GM12864 (cell line): ENCODE data around the gene EXOSC5.

Source experiments
- DNase-seq: peaks from one replicate; pipeline ENCODE4 v3.0.0-alpha.2; 2011; ENCODE audit warnings: low read depth
- H3K4me3 ChIP-seq: 2 replicates; pipeline ENCODE4 v1.5.1; 2011; ENCODE audit warnings: mild to moderate bottlenecking, low read depth, low read length, control low read depth
- TF ChIP-seq, protein P1 (sequence below): IDR thresholded peaks from 2 replicates; pipeline ENCODE4 v1.5.1; 2011; ENCODE audit warnings: low read depth, mild to moderate bottlenecking, moderate library complexity, low read length, control low read depth, inconsistent platforms; ENCODE audit errors: missing control alignments

Gene EXOSC5

DNA sequence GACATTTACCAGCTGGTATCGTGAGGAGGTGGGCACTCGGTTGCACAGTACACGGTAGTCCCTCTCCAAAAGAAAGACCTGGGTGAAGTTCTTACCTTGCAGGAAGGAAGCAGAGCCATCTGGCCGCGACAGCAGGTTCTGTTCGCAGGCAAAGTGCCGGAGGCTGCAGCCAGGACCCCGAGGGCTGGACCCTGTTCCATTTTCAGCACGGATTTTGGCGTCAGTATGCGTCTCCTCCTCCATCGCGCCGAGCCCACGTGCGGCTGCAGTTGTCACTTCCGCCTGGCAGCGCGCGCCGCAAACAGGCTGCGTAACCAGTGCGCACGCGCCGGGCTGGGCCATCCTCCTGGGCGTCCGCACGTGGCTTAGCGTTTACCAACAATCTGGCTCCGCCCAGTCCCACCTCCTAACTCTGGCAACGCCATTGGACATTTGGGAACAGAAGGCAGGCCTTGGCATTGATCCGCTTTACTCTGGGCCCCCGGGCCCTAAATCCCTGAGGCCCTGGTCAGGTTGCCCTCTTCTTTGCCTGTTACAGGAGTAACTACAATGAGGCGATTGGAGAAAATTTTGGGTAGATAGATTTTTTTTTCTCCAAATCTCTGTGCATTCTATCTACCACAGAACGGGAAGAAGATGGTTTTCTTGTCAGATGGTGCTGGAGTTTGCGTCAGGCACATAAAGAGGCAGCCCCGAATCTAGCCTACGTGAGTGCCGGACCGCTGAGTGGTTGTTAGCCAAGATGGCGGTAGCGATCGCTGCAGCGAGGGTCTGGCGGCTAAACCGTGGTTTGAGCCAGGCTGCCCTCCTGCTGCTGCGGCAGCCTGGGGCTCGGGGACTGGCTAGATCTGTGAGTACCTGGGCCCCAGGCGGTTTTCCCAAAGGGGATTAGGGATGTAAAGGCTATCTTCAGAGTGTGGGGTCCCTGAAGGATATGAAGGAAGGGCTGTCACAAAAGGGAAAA lies at the start of gene EXOSC5, which contains the start of gene BCKDHA:
Gene EXOSC5 (minus strand): TSS at position 274 of the 964 bp plus-strand sequence. CDS start 31 bp downstream, at position 243.
Gene BCKDHA (plus strand): TSS at position 733 of the 964 bp plus-strand sequence. CDS start 10 bp downstream, at position 743.
- DNase-seq = peak; percentile 99
- H3K4me3 ChIP-seq = peak within 1 kb of the TSS; percentile 96
- TF ChIP-seq, protein P1, sequence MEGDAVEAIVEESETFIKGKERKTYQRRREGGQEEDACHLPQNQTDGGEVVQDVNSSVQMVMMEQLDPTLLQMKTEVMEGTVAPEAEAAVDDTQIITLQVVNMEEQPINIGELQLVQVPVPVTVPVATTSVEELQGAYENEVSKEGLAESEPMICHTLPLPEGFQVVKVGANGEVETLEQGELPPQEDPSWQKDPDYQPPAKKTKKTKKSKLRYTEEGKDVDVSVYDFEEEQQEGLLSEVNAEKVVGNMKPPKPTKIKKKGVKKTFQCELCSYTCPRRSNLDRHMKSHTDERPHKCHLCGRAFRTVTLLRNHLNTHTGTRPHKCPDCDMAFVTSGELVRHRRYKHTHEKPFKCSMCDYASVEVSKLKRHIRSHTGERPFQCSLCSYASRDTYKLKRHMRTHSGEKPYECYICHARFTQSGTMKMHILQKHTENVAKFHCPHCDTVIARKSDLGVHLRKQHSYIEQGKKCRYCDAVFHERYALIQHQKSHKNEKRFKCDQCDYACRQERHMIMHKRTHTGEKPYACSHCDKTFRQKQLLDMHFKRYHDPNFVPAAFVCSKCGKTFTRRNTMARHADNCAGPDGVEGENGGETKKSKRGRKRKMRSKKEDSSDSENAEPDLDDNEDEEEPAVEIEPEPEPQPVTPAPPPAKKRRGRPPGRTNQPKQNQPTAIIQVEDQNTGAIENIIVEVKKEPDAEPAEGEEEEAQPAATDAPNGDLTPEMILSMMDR = no peak

DNA sequence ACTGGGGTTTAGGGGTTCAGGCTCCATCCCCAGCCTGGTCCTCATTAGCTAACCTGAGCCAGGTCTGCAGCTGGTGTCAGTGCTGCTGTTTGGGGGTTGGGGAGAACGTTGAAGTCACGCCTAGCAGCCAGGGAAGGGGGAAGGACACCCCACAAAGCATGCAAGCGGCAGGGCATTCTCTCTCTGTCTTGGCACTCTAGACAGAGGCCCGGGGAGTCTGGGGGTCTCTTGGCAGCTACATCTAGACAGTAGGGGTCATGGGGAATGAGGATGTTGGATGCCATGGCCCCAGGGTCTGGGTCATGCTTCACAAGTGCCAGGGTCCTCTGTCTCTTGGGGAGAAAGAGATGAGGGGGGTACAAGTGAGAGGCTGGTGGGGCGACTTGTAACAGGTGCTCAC lies 48.4 kb upstream of the EXOSC5 start:
- H3K4me3 ChIP-seq = no peak overlapping the region
- DNase-seq = no peak
- TF ChIP-seq, protein P1 = no peak

DNA sequence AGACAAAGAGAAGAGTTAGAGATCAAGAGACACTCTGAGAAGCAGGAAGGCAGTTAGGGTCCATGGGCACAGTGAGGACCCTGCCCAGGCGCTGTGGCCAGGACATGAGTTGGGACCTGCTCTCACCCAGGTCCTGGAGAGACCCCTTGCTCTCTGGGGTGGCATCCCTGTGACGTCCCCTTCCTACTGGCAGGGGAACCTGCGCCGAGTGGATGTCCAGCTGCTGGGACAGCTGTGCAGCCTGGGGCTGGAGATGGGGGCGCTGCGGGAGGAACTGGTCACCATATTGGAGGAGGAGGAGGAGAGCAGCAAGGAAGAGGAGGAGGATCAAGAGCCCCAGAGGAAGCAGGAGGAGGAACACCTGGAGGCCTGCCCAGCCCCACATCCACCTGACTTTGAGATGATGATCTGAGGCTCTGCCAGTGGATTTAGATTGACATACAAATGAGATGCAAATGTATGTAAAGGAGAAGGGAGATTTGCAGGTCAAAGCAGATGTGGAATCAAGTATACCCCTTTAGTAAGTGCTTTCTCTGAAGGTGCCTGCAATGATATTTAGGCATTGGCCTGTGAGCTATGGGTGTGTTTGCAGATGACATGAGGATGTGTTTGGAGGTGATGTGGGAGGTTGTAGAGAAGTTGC lies 46.8 kb upstream of the EXOSC5 start:
- DNase-seq = no peak
- TF ChIP-seq, protein P1 = peak; percentile 4
- no peak overlapping the region for H3K4me3 ChIP-seq

DNA sequence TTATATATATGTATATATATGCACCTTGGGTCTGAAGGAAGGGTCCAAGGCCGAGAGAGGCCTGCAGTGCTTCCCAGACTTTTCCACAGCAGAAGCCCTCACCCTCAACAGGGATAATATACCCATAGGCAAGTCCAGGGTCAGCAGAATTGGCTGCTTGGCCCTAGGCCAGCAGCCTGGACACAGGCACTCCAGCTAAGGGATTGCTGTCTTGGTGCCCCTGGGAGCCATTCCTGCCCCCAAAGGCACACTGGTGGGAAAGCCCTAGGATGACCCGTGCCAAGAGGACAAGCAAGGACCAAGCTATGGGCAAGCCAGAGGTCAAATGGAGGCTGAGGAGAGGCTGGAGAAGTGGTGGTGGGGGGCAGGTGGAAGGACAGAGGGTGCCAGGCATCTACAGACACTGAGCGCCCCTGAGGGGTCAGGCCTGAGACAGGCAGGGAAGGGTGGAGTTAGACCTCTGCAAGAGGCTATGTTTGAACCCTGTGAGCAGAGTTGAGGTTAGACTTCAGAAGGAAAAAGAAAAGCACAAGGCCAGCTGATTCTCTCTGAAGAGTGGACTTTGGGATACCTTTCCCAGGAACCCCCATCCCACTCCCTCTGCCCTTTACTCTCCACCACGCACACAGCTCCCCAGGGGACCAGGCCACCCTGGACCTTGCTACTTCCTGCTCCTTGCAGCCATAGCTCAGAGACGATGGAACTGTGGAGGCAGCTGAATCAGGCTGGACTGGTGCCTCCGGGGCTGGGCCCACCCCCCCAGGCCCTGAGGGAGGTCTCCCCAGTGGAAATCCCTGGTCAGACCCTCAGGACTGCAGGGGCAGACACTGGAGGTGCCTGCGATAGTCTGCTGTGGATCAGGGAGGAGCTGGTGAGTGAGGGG lies 45.6 kb upstream of the EXOSC5 start, which contains the start of gene ERICH4:
Gene ERICH4 (plus strand): TSS at position 684 of the 883 bp plus-strand sequence. CDS start 14 bp downstream, at position 698.
- TF ChIP-seq, protein P1 = no peak
- no peak for DNase-seq
- no peak within 1 kb of the TSS for H3K4me3 ChIP-seq

DNA sequence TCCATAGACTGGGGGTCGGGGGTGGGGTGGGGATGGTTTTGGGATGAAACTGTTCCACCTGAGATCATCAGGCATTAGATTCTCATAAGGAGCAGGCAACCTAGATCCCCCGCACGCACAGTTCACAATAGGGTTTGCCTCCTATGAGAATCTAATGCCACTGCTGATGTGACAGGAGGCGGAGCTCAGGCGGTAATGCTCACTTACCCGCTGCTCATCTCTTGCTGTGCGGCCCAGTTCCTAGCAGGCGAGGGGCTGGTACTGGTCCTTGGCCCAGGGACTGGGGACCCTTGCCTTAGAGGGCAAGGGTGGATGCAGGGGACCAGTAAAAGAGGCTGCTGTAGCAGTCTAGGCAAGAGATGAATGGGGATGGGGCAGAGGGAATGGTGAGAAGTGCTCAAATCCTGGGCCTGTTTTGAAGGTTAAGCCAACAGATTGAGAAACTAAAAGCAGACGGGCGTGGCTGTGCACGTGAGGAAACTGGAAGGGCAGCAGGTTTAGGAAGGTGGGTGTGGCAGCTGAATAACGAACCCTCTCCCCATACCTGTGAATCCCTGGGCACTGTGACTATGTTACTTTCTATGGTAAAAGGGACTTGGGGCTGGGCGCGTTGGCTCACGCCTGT lies 44.3 kb upstream of the EXOSC5 start:
- no peak overlapping the region for H3K4me3 ChIP-seq
- no peak for DNase-seq
- TF ChIP-seq, protein P1 = no peak

DNA sequence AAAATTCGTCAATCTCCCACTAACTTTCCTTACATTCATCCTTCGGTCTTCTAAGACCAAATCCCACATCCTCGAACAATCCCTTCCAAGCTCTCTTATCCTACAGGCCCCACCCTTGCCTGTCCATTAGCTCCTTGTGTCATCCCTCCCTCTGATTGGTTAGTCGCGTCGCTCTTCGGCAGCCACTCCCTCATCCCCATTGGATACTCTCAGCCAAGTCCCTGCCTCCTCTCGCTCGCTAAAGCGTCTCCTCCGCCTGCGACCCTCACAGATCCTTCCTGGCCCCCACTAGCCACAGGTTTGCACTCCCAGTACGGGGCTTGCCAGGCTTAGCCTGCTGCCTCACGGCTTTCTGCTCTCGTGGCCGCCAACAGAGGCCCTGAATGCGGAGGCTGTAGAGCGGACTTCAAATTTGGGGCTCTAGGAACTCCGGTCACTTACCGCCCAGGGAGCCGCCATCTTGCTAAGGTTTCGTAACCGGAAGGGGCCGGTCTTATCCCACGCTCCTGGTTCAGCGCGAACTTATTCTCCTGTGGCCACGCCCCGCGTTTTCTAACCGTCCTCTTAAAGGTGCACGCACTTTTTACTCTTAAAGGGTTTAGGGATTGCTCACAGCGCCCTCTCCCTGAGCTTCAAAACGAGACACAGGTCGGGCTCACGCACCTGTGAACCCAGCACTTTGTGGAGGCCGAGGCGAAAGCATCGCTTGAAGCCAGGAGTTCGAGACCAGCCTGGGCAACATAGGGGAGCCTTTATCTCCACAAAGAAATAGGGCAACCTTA lies 42.5 kb upstream of the EXOSC5 start, which contains the start of gene DMAC2:
Gene DMAC2 (minus strand): TSS at position 472 of the 782 bp plus-strand sequence. CDS start 13 bp downstream, at position 459.
- TF ChIP-seq, protein P1 = peak; percentile 66
- H3K4me3 ChIP-seq = peak within 1 kb of the TSS; percentile 75
- peak; percentile 98 for DNase-seq
